ENCODE data around the gene WNT11.

- TF ChIP-seq EZH2 (IDR thresholded peaks at IDR 0.05) (no peak), POLR2AphosphoS5 (IDR thresholded peaks at IDR 0.05; ENCODE audit: borderline replicate concordance, low read depth, low read length) (no peak)
These were observed 24.9 kb upstream of the WNT11 start for GRCh38 chr11:76231121-76231738.

All from SK-N-MC (cell line).